Vagina (tissue), 2 donors: Measurements from ENCODE around the gene MGAT5B. TPM values are rescaled to one million over a fixed set of nuclear protein-coding genes. Genes with fewer than 3 reads are reported as not detected.

Experiments used
- DNase-seq, 2 donors: peaks; one replicate each; pipeline ENCODE4 v3.0.0-alpha.2; 2017; ENCODE audit errors: extremely low spot score in 2 of 2
- H3K27ac ChIP-seq: fragments of 200-600 bp; sonication (generic); one replicate; pipeline ENCODE4 v1.5.1; 2019
- H3K27me3 ChIP-seq: fragments of 200-600 bp; sonication (generic); one replicate; pipeline ENCODE4 v1.5.1; 2019
- H3K36me3 ChIP-seq, 2 donors: fragments of 200-600 bp; sonication (generic); one replicate each; pipeline ENCODE4 v1.5.1; 2017 to 2019
- H3K4me1 ChIP-seq: fragments of 200-600 bp; sonication (generic); one replicate; pipeline ENCODE4 v1.5.1; 2019
- H3K4me3 ChIP-seq, 2 donors: fragments of 200-600 bp; sonication (generic); 1 replicate in 1 of 2; 2 replicates in 1 of 2; pipeline ENCODE4 v1.5.1; 2016 to 2019
- H3K9me3 ChIP-seq: fragments of 200-600 bp; sonication (generic); one replicate; pipeline ENCODE4 v1.5.1; 2019
- POLR2A ChIP-seq, 2 donors: fragments of 450-650 bp; IDR thresholded peaks; one replicate each; pipeline ENCODE4 v1.6.1; 2017; ENCODE audit warnings: antibody characterized with exemption in 2 of 2, mild to moderate bottlenecking in 2 of 2, moderate library complexity in 2 of 2
- POLR2AphosphoS5 ChIP-seq, 2 donors: sonication (generic); formaldehyde crosslinking; IDR thresholded peaks; one replicate each; pipeline ENCODE4 v1.9.0; 2017; ENCODE audit warnings: antibody characterized with exemption in 2 of 2, mild to moderate bottlenecking in 2 of 2, low read depth in 1 of 2; ENCODE audit not compliant: insufficient read depth in 1 of 2
- intact Hi-C: fragments of 100-400 bp; cut with DNase I; formaldehyde crosslinking; loops from one replicate; pipeline ENCODE4 v1.15.1; 2023
- total RNA-seq: library from RNA; depleted of rRNA; stranded (reverse); fragments of >200 nt; gene quantifications from one replicate; pipeline ENCODE4 v1.2.3, GENCODE V29; 2016
- TF ChIP-seq, protein P1 (sequence below), 3 experiments: fragments of 450-650 bp in 2 of 3; fragments of 200-600 bp in 1 of 3; sonication (generic) in 1 of 3; IDR thresholded peaks; one replicate each; pipeline ENCODE4 v1.5.1; 2017 to 2019; ENCODE audit warnings: antibody characterized with exemption in 3 of 3, mild to moderate bottlenecking in 2 of 3, moderate library complexity in 2 of 3

MGAT5B gene
- total RNA-seq, 1 donor from 2014 or later: 0.49 TPM

DNA sequence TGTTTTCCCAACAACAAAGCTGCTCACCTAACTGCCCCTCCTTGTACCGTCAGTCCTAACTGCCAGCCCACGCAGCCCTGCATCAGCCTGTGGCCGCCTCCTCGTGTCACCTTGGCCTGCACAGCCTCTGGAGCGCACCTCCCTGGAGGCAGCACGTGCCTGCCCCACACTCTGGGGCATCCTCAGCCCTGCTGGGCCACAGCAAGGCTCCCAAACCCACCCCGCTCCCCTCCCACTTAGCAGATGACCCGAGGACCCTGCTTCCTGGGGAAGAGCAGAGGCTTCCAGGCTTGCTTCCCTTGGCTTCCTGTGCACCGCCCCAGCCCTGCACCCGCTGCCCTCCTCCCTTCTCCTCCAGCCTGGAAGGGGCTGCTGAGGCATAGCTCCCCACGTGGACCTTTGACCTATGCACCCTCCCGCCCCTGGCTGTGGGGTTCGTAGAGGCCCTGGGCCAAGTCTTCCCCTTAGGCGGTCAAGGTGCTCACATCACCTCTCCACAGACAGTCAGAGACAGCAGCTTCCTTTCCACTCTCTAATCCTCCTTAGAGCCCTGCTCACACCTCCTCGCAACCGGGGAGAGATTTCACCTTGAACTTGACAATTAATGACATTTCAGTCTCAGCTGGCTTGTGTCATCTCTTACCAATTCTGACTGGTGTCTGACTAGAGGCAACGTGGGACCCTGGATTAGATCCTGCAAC lies 115.0 kb downstream of the MGAT5B start:
- H3K27me3 ChIP-seq: no peaks in the 10 kb centered on the region
- no peak overlapping the region for H3K4me3 ChIP-seq
- no peak for DNase-seq
- no peaks in the 10 kb centered on the region for H3K36me3 ChIP-seq
- TF ChIP-seq POLR2AphosphoS5 (IDR thresholded peaks at IDR 0.05; ENCODE audit: insufficient read depth in 1 of 2, low read depth in 1 of 2): no peak
- no peak for TF ChIP-seq POLR2A (IDR thresholded peaks at IDR 0.05)
- TF ChIP-seq, protein P1, sequence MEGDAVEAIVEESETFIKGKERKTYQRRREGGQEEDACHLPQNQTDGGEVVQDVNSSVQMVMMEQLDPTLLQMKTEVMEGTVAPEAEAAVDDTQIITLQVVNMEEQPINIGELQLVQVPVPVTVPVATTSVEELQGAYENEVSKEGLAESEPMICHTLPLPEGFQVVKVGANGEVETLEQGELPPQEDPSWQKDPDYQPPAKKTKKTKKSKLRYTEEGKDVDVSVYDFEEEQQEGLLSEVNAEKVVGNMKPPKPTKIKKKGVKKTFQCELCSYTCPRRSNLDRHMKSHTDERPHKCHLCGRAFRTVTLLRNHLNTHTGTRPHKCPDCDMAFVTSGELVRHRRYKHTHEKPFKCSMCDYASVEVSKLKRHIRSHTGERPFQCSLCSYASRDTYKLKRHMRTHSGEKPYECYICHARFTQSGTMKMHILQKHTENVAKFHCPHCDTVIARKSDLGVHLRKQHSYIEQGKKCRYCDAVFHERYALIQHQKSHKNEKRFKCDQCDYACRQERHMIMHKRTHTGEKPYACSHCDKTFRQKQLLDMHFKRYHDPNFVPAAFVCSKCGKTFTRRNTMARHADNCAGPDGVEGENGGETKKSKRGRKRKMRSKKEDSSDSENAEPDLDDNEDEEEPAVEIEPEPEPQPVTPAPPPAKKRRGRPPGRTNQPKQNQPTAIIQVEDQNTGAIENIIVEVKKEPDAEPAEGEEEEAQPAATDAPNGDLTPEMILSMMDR (IDR thresholded peaks at IDR 0.05): no peak
- H3K9me3 ChIP-seq: no peaks in the 10 kb centered on the region
- H3K27ac ChIP-seq: no peak overlapping the region
- intact Hi-C loops: no loop called here
- no peaks in the 10 kb centered on the region for H3K4me1 ChIP-seq

DNA sequence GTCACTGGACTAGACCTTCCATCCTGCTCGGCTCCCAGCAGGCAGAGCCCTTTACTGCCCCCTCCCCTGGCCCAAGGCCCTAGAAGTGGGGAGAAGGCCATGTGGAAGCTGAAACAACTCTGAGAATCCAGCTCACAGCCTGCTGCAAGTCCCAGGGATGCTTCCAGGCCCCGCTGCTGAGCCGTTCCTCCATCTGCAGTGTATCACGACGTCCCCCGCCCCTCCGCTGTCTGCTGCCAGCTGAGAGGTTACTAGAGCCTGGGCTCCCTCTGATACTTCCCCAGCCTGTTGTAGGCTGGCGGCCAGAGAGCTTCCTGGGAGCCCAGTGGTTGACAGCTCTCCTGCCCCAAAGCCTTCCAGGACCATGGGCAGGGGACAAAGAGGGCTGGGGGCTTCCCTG lies 118.2 kb downstream of the MGAT5B start:
- Histone ChIP-seq H3K27ac (no peak overlapping the region), H3K4me3 (no peak overlapping the region), H3K27me3 (no peaks in the 10 kb centered on the region), H3K4me1 (no peaks in the 10 kb centered on the region), H3K9me3 (no peaks in the 10 kb centered on the region), H3K36me3 (no peaks in the 10 kb centered on the region)
- intact Hi-C loops: no loop called here
- DNase-seq: no peak
- TF ChIP-seq, protein P1 (IDR thresholded peaks at IDR 0.05): no peak
- TF ChIP-seq POLR2AphosphoS5 (IDR thresholded peaks at IDR 0.05; ENCODE audit: insufficient read depth in 1 of 2, low read depth in 1 of 2) (no peak), POLR2A (IDR thresholded peaks at IDR 0.05) (no peak)

DNA sequence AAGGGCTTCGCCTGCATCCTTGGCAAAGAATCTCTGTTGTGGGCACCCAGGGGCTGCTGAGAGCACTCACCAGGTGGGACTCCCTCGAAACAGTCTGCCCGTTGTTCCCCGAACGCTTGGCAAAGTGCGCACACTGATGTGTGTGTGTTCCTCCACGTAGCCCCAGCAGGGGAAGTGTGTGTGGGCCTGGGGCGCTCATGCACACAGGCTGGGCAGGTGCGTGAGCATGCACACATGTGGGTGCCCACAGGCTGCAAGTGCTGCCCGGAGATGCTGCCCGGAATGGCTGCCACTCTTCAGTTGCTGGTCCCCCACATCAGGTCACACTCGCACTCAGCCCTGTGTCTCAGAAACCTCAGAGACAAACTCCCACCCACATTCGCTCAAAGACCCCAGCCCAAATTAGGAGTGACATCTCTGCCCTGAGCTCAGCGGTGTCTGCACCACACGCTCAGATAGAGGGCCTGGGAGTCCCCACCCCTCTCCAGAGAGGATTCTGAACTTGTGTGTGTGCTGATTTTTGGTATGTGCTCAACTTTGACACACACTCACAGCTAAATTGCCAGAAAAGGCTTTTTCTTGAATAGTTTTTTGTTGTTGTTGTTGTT lies 119.4 kb downstream of the MGAT5B start:
- Histone ChIP-seq H3K4me1 (no peaks in the 10 kb centered on the region), H3K36me3 (no peaks in the 10 kb centered on the region), H3K9me3 (no peaks in the 10 kb centered on the region), H3K27ac (no peak overlapping the region), H3K4me3 (no peak overlapping the region), H3K27me3 (no peaks in the 10 kb centered on the region)
- DNase-seq: no peak
- intact Hi-C loops: no loop called here
- TF ChIP-seq POLR2A (IDR thresholded peaks at IDR 0.05) (no peak), POLR2AphosphoS5 (IDR thresholded peaks at IDR 0.05; ENCODE audit: insufficient read depth in 1 of 2, low read depth in 1 of 2) (no peak)
- TF ChIP-seq, protein P1 (IDR thresholded peaks at IDR 0.05): no peak

DNA sequence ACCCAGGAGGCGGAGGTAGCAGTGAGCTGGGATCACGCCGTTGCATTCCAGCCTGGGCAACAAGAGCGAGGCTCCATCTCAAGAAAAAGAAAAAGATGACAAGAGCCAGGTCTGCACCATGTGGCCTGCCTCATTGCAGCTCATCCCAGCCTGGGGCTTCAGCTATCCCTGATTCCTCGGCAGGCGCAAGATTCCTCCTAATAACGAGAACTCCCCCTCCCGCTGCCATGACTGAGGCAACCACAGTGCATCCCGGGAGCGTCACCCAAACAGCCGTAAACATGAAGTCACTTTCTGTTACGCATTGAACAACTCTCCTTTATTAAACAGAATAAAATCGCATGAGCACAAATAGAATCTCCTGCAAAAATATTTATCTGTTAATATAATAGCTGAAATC lies 120.6 kb downstream of the MGAT5B start:
- no peaks in the 10 kb centered on the region for H3K36me3 ChIP-seq
- no peaks in the 10 kb centered on the region for H3K9me3 ChIP-seq
- TF ChIP-seq POLR2AphosphoS5 (IDR thresholded peaks at IDR 0.05; ENCODE audit: insufficient read depth in 1 of 2, low read depth in 1 of 2) (no peak), POLR2A (IDR thresholded peaks at IDR 0.05) (no peak)
- TF ChIP-seq, protein P1 (IDR thresholded peaks at IDR 0.05): no peak
- no peak overlapping the region for H3K4me3 ChIP-seq
- intact Hi-C loops: no loop called here
- no peak overlapping the region for H3K27ac ChIP-seq
- DNase-seq: no peak
- H3K4me1 ChIP-seq: no peaks in the 10 kb centered on the region
- no peaks in the 10 kb centered on the region for H3K27me3 ChIP-seq

DNA sequence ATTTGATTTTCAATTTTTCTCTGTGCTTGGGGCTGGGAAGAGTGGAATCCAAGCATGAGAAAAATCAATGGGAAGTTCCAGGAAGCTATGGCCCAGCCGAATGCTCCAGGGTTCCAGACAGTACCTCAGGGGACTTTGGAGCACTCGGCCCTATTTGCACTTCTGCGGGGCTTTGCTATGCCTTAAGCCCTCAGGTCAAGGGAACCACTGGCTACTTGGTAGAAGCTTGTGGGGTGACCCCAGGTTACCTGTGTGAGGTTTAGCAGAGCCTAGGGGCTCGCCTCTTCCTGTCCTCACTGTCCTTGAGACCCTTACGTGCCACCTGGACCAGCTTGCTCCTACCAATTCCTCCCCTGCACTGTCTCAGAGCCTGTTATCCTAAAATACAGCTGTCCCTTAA lies 121.3 kb downstream of the MGAT5B start:
- no peak for DNase-seq
- no peak for TF ChIP-seq POLR2AphosphoS5 (IDR thresholded peaks at IDR 0.05; ENCODE audit: insufficient read depth in 1 of 2, low read depth in 1 of 2)
- no peak for TF ChIP-seq POLR2A (IDR thresholded peaks at IDR 0.05)
- TF ChIP-seq, protein P1 (IDR thresholded peaks at IDR 0.05): no peak
- no peaks in the 10 kb centered on the region for H3K9me3 ChIP-seq
- H3K36me3 ChIP-seq: no peaks in the 10 kb centered on the region
- intact Hi-C loops: no loop called here
- H3K4me1 ChIP-seq: no peaks in the 10 kb centered on the region
- H3K4me3 ChIP-seq: no peak overlapping the region
- no peak overlapping the region for H3K27ac ChIP-seq
- H3K27me3 ChIP-seq: no peaks in the 10 kb centered on the region
